Measurements from ENCODE around the gene WDR49.
"Not testable (repeated sequence)": the region's sequence is repeated elsewhere in the genome, so short reads cannot be mapped to it uniquely, and the experiment has no call there.

Gene WDR49

GRCh38 chr3:167657684-167658225 lies 4.0 kb upstream of the WDR49 start:
- in situ Hi-C loops (cut with HindIII; ENCODE audit: low pct_unique_long_range_greater_than_20kb, low sequenced_read_pairs), result no loop called here
- TF ChIP-seq JUND (IDR thresholded peaks at IDR 0.05; ENCODE audit: low read depth), result no peak
- DNase-seq (ENCODE audit: low read depth in 1 of 2, low spot score in 1 of 2), result no peak

- DNase-seq (ENCODE audit: low read depth in 1 of 2, low spot score in 1 of 2), result no peak
- in situ Hi-C loops (cut with HindIII; ENCODE audit: low pct_unique_long_range_greater_than_20kb, low sequenced_read_pairs), result no loop called here
- no peak for TF ChIP-seq JUND (IDR thresholded peaks at IDR 0.05; ENCODE audit: low read depth)
Observed at GRCh38 chr3:167656821-167657220, 3.1 kb upstream of the WDR49 start.

DNA sequence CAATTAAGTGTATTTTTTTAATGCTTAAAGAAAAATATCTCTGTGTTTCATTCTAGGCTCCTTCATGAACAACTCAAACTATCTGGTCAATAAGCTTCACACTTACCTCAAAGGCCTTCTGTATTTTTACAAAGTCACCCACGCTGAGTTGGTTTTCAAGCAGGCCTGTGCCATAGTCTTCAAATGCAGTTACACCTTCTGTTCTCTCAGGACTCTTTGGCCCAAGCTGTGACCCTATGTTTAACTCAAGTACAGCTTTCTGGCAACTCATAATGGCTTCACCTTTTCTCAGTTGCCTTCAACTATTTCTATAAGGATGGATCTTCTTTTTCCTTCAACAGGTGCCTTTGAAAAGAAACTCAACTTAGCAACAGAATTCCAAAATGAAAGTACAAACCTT lies 587 bp downstream of the WDR49 start:
- TF ChIP-seq JUND (IDR thresholded peaks at IDR 0.05; ENCODE audit: low read depth), result no peak
- no peak for DNase-seq (ENCODE audit: low read depth in 1 of 2, low spot score in 1 of 2)
- in situ Hi-C loops (cut with HindIII; ENCODE audit: low pct_unique_long_range_greater_than_20kb, low sequenced_read_pairs), result no loop called here

GRCh38 chr3:167651826-167652225 lies 1.9 kb downstream of the WDR49 start:
- no peak for TF ChIP-seq JUND (IDR thresholded peaks at IDR 0.05; ENCODE audit: low read depth)
- DNase-seq (ENCODE audit: low read depth in 1 of 2, low spot score in 1 of 2), result no peak
- in situ Hi-C loops (cut with HindIII; ENCODE audit: low pct_unique_long_range_greater_than_20kb, low sequenced_read_pairs), result no loop called here

GRCh38 chr3:167650459-167650858 lies 3.3 kb downstream of the WDR49 start:
- TF ChIP-seq JUND (IDR thresholded peaks at IDR 0.05; ENCODE audit: low read depth), result no peak

GRCh38 chr3:167649746-167650145 lies 4.0 kb downstream of the WDR49 start:
- no peak for TF ChIP-seq JUND (IDR thresholded peaks at IDR 0.05; ENCODE audit: low read depth)
- in situ Hi-C loops (cut with HindIII; ENCODE audit: low pct_unique_long_range_greater_than_20kb, low sequenced_read_pairs), result no loop called here
- DNase-seq (ENCODE audit: low read depth in 1 of 2, low spot score in 1 of 2), result no peak

More at GRCh38 chr3:167650459-167650858, 3.3 kb downstream of the WDR49 start:
- in situ Hi-C loops (cut with HindIII; ENCODE audit: low pct_unique_long_range_greater_than_20kb, low sequenced_read_pairs), result no loop called here
- no peak for DNase-seq (ENCODE audit: low read depth in 1 of 2, low spot score in 1 of 2)

DNA sequence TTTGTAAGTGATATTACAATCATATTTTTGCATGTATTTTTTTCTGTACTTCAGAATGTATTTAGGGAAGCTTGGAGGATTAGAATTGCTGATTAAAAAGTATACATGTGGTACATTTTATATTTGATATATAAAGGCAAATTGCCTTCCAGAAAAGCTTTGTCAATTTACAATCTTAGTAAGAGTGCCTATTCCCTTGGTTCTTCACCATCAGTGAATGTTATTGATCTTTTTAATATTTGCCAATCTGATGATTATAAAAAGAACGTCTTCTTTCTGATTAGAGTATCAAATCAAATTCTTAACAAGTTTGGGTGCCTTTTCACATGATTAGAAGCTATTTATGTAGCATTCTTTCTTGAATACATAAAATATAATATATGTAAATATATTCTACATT lies 9.1 kb downstream of the WDR49 start:
- no peak for TF ChIP-seq JUND (IDR thresholded peaks at IDR 0.05; ENCODE audit: low read depth)
- in situ Hi-C loops (cut with HindIII; ENCODE audit: low pct_unique_long_range_greater_than_20kb, low sequenced_read_pairs), result no loop called here
- DNase-seq (ENCODE audit: low read depth in 1 of 2, low spot score in 1 of 2), result no peak

DNA sequence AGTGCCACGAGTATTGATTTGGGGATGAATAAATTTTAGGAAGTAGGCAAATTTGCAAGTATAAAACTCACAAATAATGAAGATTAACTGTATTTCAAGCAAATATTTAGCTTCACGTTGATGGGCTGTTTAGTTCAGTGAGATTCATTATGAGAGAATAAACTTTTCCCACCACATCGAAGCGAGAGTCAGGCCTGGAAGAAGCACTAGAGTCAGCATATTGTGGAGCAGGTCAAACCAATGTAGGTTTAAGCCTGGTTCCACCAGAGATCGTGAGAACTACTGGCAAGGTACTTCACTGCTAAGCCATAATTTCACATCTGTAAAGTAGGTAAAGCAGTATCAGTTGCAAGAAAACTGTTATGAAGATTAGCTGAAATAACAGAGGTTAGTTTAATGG lies 22.3 kb downstream of the WDR49 start:
- in situ Hi-C loops (cut with HindIII; ENCODE audit: low pct_unique_long_range_greater_than_20kb, low sequenced_read_pairs), result no loop called here
- no peak for DNase-seq (ENCODE audit: low read depth in 1 of 2, low spot score in 1 of 2)
- TF ChIP-seq JUND (IDR thresholded peaks at IDR 0.05; ENCODE audit: low read depth), result no peak

DNA sequence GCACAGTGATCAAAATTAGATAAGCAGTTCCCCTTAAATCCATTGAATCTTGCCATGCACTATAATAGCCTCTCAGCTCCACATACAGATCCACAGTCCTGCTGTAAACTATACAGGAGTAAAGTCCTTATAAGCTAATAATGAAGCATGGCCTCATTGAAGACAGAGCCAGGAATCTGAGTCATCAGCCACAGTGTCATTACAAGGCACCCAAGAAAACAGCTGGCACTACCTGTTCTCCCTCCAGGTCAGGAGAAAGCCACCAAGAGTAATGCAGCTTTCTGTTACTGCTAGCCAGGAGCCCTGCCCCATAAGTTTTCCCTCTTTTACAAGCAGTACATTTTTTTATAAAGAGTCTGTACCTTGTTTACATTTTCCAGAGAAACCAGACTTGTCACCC lies 27.3 kb downstream of the WDR49 start:
- no peak for TF ChIP-seq JUND (IDR thresholded peaks at IDR 0.05; ENCODE audit: low read depth)
- peak in 1 of 2 experiments; percentile 49 for DNase-seq (ENCODE audit: low read depth in 1 of 2, low spot score in 1 of 2)
- in situ Hi-C loops (cut with HindIII; ENCODE audit: low pct_unique_long_range_greater_than_20kb, low sequenced_read_pairs), result no loop called here

DNA sequence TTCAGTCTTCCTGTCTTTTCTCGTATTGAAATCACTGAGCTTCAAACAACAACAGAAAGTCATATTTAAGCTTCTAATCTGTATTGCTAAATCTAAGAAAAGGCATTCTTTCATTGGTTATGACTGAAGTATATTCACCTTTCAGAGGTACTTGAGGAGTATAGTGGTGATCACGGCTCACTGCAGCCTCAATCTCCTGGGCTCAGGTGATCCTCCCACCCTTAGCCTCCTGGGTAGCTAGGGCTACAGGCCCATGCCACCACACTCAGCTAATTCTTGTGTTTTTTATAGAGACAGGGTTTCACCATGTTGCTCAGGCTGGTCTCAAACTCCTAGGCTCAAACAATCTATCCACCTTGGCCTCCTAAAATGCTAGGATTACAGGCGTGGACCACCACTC lies 38.7 kb downstream of the WDR49 start:
- in situ Hi-C loops (cut with HindIII; ENCODE audit: low pct_unique_long_range_greater_than_20kb, low sequenced_read_pairs), result no loop called here
- no peak for DNase-seq (ENCODE audit: low read depth in 1 of 2, low spot score in 1 of 2)
- no peak for TF ChIP-seq JUND (IDR thresholded peaks at IDR 0.05; ENCODE audit: low read depth)

GRCh38 chr3:167614196-167614595 lies 39.5 kb downstream of the WDR49 start:
- DNase-seq (ENCODE audit: low read depth in 1 of 2, low spot score in 1 of 2); in situ Hi-C loops (cut with HindIII; ENCODE audit: low pct_unique_long_range_greater_than_20kb, low sequenced_read_pairs): not testable (repeated sequence)

DNA sequence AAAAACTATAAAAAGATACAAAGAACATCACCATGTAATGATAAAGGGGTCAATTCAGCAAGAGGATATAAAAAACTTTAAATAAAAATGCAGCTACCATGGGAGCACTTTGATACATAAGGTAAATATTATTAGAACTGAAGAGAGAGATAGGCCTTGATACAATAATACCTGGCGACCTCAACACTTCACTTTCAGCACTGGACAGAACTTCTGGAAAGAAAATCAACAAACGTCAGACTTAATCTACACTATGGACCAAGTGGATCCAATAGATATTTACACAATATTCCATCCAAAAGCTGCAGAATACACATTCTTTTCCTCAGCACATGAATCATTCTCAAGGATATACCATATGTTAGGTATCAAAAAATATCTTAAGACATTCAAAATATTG lies 42.0 kb downstream of the WDR49 start:
- TF ChIP-seq JUND (IDR thresholded peaks at IDR 0.05; ENCODE audit: low read depth), result no peak
- DNase-seq (ENCODE audit: low read depth in 1 of 2, low spot score in 1 of 2), result no peak
- in situ Hi-C loops (cut with HindIII; ENCODE audit: low pct_unique_long_range_greater_than_20kb, low sequenced_read_pairs), result no loop called here

DNA sequence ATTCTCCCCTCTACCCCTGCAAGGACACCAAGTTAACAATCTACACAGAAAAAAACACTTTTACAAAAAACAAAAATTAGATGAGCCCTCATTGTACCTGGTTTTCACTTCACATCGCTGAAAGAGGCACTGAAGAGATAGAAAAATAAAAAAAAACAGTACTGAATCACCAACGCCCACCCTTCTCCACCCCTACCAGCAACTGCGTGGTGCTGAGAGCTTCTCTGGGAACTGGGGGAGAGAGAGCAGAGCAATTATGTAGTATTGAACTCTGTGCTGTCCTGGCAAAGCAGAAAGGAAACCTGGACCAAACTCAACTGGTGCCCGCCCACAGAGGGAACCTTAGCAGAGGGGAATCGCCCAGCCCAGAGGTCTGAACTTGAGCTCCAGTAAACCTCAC lies 44.6 kb downstream of the WDR49 start:
- DNase-seq (ENCODE audit: low read depth in 1 of 2, low spot score in 1 of 2), result no peak
- TF ChIP-seq JUND (IDR thresholded peaks at IDR 0.05; ENCODE audit: low read depth), result no peak
- in situ Hi-C loops (cut with HindIII; ENCODE audit: low pct_unique_long_range_greater_than_20kb, low sequenced_read_pairs), result no loop called here

DNA sequence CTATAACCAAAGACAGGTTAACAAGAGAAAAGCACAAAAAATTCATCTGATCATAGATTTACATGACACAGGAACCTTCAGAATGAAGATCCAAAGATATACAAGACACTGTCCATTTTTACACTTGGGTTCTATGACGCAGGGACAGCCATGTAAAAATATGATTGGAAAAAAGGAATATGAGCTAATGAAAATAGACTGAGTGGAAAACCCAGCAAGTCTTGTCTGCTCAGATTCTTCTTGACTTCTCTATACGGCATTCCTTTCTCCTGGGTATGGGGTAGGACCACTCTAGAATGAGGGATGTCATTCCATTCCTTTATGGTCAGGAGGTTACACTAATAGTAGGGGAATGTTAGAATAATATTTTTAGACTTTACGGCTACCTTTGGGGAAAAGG lies 46.9 kb downstream of the WDR49 start:
- no peak for TF ChIP-seq JUND (IDR thresholded peaks at IDR 0.05; ENCODE audit: low read depth)
- in situ Hi-C loops (cut with HindIII; ENCODE audit: low pct_unique_long_range_greater_than_20kb, low sequenced_read_pairs), result no loop called here
- no peak for DNase-seq (ENCODE audit: low read depth in 1 of 2, low spot score in 1 of 2)
